PC-9 (cell line): ENCODE results near the gene FAM20C.
"Not testable (repeated sequence)": the region's sequence is repeated elsewhere in the genome, so short reads cannot be mapped to it uniquely, and the experiment has no call there.

ENCODE experiments used
- CTCF ChIP-seq: fragments of 200-600 bp; sonication (generic); conservative IDR thresholded peaks from 2 replicates; pipeline ENCODE4 v1.6.1; 2017; ENCODE audit warnings: mixed run types, antibody characterized with exemption, mild to moderate bottlenecking, moderate library complexity
- EZH2 ChIP-seq: fragments of 200-600 bp; sonication (generic); IDR thresholded peaks from 2 replicates; pipeline ENCODE4 v1.8.0; 2017; ENCODE audit warnings: antibody characterized with exemption, low read depth

GRCh38 chr7:262631-263311 lies 70.4 kb downstream of the FAM20C start:
- not testable (repeated sequence) for TF ChIP-seq EZH2
- TF ChIP-seq CTCF = peak; percentile 51; the same call in 1 of the 2 replicates
